PC-3 (cell line): ENCODE measurements around the gene SNX11. TPM values are rescaled to one million over a fixed set of nuclear protein-coding genes. Genes with fewer than 3 reads are reported as not detected.

Source experiments
- ATAC-seq: fragments of 200-7000 bp; cut with Tn5 transposase; 2 replicates; pipeline ENCODE4 v1.9.1; 2020; ENCODE audit warnings: mild to moderate bottlenecking, moderate library complexity
- BruUV-seq: library from RNA; stranded (reverse); fragments of 400-500 nt; replicated peaks from 2 replicates; lab custom pipeline; 2021; lab: Mats Ljungman, UMichigan
- CTCF ChIA-PET: fragments of 300-600 bp; sonication (Branson Sonifier 250); formaldehyde crosslinking; loops from one replicate; lab custom pipeline; 2022; ENCODE audit warnings: antibody characterized with exemption; lab: Charles Lee
- POLR2A ChIA-PET: fragments of 300-600 bp; sonication (Branson Sonifier 250); formaldehyde crosslinking; loops from one replicate; lab custom pipeline; 2022; ENCODE audit warnings: antibody characterized with exemption; ENCODE audit not compliant: unreplicated experiment; lab: Charles Lee
- DNase-seq: peaks from one replicate; pipeline ENCODE4 v3.0.0-alpha.2; 2015
- H2AFZ ChIP-seq: fragments of 300-600 bp; sonication (generic); 2 replicates; pipeline ENCODE4 v1.6.0; 2016; ENCODE audit warnings: antibody characterized with exemption, low read length
- H3F3A ChIP-seq: fragments of 300-600 bp; sonication (generic); one replicate; pipeline ENCODE4 v1.6.0; 2017; ENCODE audit warnings: antibody characterized with exemption, low read length, control low read depth, mild to moderate bottlenecking; ENCODE audit not compliant: unreplicated experiment
- H3K27ac ChIP-seq: fragments of 300-600 bp; sonication (generic); 2 replicates; pipeline ENCODE4 v1.5.1; 2016; ENCODE audit warnings: mild to moderate bottlenecking, low read length
- H3K27me3 ChIP-seq: fragments of 300-600 bp; sonication (generic); 2 replicates; pipeline ENCODE4 v1.6.1; 2016; ENCODE audit warnings: low read length, mixed read lengths
- H3K36me3 ChIP-seq: fragments of 300-600 bp; sonication (generic); 2 replicates; pipeline ENCODE4 v1.6.1; 2016; ENCODE audit warnings: low read depth, mixed run types, low read length, mixed read lengths
- H3K4me1 ChIP-seq: fragments of 300-600 bp; sonication (generic); 2 replicates; pipeline ENCODE4 v1.5.1; 2016; ENCODE audit warnings: low read length; ENCODE audit not compliant: insufficient read depth
- H3K4me2 ChIP-seq: fragments of 300-600 bp; sonication (generic); 2 replicates; pipeline ENCODE4 v1.6.0; 2016; ENCODE audit warnings: low read length
- H3K4me3 ChIP-seq: fragments of 300-600 bp; sonication (generic); 2 replicates; pipeline ENCODE4 v1.5.1; 2016; ENCODE audit warnings: mild to moderate bottlenecking, low read length, mixed read lengths
- H3K79me2 ChIP-seq: fragments of 300-600 bp; sonication (generic); 2 replicates; pipeline ENCODE4 v1.6.1; 2017; ENCODE audit warnings: low read length, mixed read lengths
- H3K9ac ChIP-seq: fragments of 300-600 bp; sonication (generic); 2 replicates; pipeline ENCODE4 v1.6.0; 2016; ENCODE audit warnings: mild to moderate bottlenecking, low read length
- H3K9me2 ChIP-seq: fragments of 300-600 bp; sonication (generic); replicated peaks from 2 replicates; pipeline ENCODE4 v1.6.1; 2016; ENCODE audit warnings: mixed run types, low read length, mixed read lengths
- H3K9me3 ChIP-seq: fragments of 300-600 bp; sonication (generic); 2 replicates; pipeline ENCODE4 v1.6.1; 2016; ENCODE audit warnings: low read length, mixed read lengths
- H4K20me1 ChIP-seq: fragments of 300-600 bp; sonication (generic); 2 replicates; pipeline ENCODE4 v1.6.1; 2016; ENCODE audit warnings: low read length, mixed read lengths
- EZH2 ChIP-seq: fragments of 300-600 bp; sonication (generic); IDR thresholded peaks from one replicate; pipeline ENCODE4 v1.6.1; 2017; ENCODE audit warnings: antibody characterized with exemption, mild to moderate bottlenecking, low read length; ENCODE audit not compliant: unreplicated experiment
- EZH2phosphoT487 ChIP-seq: fragments of 300-600 bp; sonication (generic); IDR thresholded peaks from 2 replicates; pipeline ENCODE4 v1.6.1; 2018; ENCODE audit warnings: mild to moderate bottlenecking, antibody characterized with exemption, low read length, borderline replicate concordance
- intact Hi-C: fragments of 100-400 bp; cut with micrococcal nuclease; formaldehyde crosslinking; loops from 2 replicates; pipeline ENCODE4 v1.9.0; 2023
- microRNA-seq: library from miRNA; unstranded; fragments of <30 nt; microRNA quantifications from one replicate; pipeline ENCODE4 v1.1.0, GENCODE V29; 2020; ENCODE audit not compliant: unreplicated experiment
- total RNA-seq: library from RNA; depleted of rRNA; stranded (reverse); fragments of >200 nt; gene quantifications from 2 replicates; pipeline ENCODE4 v1.2.3, GENCODE V29; 2014; rRNA removed
- TF ChIP-seq, protein P1 (sequence below): fragments of 300-600 bp; sonication (generic); conservative IDR thresholded peaks from 2 replicates; pipeline ENCODE4 v1.5.1; 2017; ENCODE audit warnings: antibody characterized with exemption, low read depth, mild to moderate bottlenecking, low read length

The SNX11 gene
- total RNA-seq, 1 experiment from 2014 or later, result 17.7 TPM

DNA sequence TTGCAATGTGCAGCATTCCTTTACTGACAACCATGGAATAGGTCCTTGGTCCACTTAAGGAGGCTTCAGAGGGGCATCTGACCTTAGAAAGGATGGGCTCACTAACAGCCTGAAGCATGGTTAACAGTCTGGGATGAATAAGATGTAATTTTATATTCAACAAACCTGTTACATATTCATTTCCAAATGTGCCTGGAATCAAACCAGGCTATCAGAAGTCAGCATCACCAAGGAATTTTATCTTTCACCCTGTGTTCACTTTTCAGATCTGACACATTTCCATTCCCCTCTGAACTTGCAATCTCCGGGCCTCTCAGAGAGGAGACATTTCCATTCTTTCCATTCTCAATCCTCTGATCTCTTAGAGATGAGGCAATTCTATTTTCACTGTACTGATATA is 62.4 kb downstream of the SNX11 start:
- TF ChIP-seq EZH2phosphoT487 (no peak), EZH2 (no peak)
- TF ChIP-seq, protein P1, sequence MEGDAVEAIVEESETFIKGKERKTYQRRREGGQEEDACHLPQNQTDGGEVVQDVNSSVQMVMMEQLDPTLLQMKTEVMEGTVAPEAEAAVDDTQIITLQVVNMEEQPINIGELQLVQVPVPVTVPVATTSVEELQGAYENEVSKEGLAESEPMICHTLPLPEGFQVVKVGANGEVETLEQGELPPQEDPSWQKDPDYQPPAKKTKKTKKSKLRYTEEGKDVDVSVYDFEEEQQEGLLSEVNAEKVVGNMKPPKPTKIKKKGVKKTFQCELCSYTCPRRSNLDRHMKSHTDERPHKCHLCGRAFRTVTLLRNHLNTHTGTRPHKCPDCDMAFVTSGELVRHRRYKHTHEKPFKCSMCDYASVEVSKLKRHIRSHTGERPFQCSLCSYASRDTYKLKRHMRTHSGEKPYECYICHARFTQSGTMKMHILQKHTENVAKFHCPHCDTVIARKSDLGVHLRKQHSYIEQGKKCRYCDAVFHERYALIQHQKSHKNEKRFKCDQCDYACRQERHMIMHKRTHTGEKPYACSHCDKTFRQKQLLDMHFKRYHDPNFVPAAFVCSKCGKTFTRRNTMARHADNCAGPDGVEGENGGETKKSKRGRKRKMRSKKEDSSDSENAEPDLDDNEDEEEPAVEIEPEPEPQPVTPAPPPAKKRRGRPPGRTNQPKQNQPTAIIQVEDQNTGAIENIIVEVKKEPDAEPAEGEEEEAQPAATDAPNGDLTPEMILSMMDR, result no peak
- BruUV-seq, result no TSS peak
- no peak overlapping the region for H3K4me2 ChIP-seq
- POLR2A ChIA-PET, result no interaction called here
- H2AFZ ChIP-seq, result no peak overlapping the region
- H3K9me2 ChIP-seq, result no peaks in the 10 kb centered on the region
- no peak for DNase-seq
- no peak overlapping the region for H3K4me3 ChIP-seq
- ATAC-seq, result no peak
- no peaks in the 10 kb centered on the region for H3K9me3 ChIP-seq
- CTCF ChIA-PET, result no interaction called here
- no peak overlapping the region for H3K9ac ChIP-seq
- no peaks in the 10 kb centered on the region for H3K4me1 ChIP-seq
- no peak overlapping the region for H3K27ac ChIP-seq
- H4K20me1 ChIP-seq, result no peaks in the 10 kb centered on the region
- H3F3A ChIP-seq, result no peaks in the 10 kb centered on the region
- no peaks in the 10 kb centered on the region for H3K36me3 ChIP-seq
- intact Hi-C loops, result no loop called here
- no peaks in the 10 kb centered on the region for H3K79me2 ChIP-seq
- peaks cover 38% of the 10 kb centered on the region for H3K27me3 ChIP-seq

Small RNA genes lying within 50 kb of the gene (microRNA-seq; reads per million reads assigned to microRNA genes)
- gene MIR1203, result not detected

Other genes with a start within 250 kb of the SNX11 start
- gene SP2, start 211.5 kb upstream of the SNX11 start, total RNA-seq, result 3.9 and 6.5 TPM in 2 replicates
- 49.8 and 57.5 TPM in 2 replicates for gene PNPO, start 166.2 kb upstream of the SNX11 start, total RNA-seq
- 3.8 and 6.0 TPM in 2 replicates for gene PRR15L, start 149.9 kb upstream of the SNX11 start, total RNA-seq
- 193 and 209 TPM in 2 replicates for gene CDK5RAP3, start 136.7 kb upstream of the SNX11 start, total RNA-seq
- 0.63 and 1.3 TPM in 2 replicates for gene COPZ2, start 70.0 kb upstream of the SNX11 start, total RNA-seq
- 45.1 and 72.6 TPM in 2 replicates for gene NFE2L1, start 59.4 kb upstream of the SNX11 start, total RNA-seq
- 119 and 142 TPM in 2 replicates for gene CBX1, start 6.3 kb upstream of the SNX11 start, total RNA-seq